NCI-H82 treated with DMSO at 0.1 percent for 48 hours (cell line): ENCODE data around the gene TAS2R19.
"Not testable (repeated sequence)": the region's sequence is repeated elsewhere in the genome, so short reads cannot be mapped to it uniquely, and the experiment has no call there.

Experiments
- DNase-seq: peaks from one replicate; lab custom pipeline; 2025; ENCODE audit not compliant: unreplicated experiment; lab: John Stamatoyannopoulos, UW

TAS2R19 gene

GRCh38 chr12:11022520-11022919, at the start of gene TAS2R19:
Gene TAS2R19, minus strand, starts transcription at chr12:11022620. Its CDS starts 49 bp downstream, at chr12:11022571.
- no peak for DNase-seq

GRCh38 chr12:11071414-11071813, 49.0 kb upstream of the TAS2R19 start:
- no peak for DNase-seq

- no peak for DNase-seq
These were observed 48.6 kb upstream of the TAS2R19 start for GRCh38 chr12:11070999-11071398.

- no peak for DNase-seq
These were observed 47.5 kb upstream of the TAS2R19 start for GRCh38 chr12:11069854-11070365.

- no peak for DNase-seq
These were observed 45.1 kb upstream of the TAS2R19 start for GRCh38 chr12:11067514-11067913.

- not testable (repeated sequence) for DNase-seq
These were observed 39.8 kb upstream of the TAS2R19 start, which contains the start of gene TAS2R46 for GRCh38 chr12:11062194-11062593. Gene TAS2R46, minus strand, starts transcription at chr12:11062294. Its CDS starts 0 bp downstream, at chr12:11062294.

- DNase-seq = no peak
These were observed 37.4 kb upstream of the TAS2R19 start for GRCh38 chr12:11059784-11060183.

GRCh38 chr12:11059041-11059440, 36.6 kb upstream of the TAS2R19 start:
- DNase-seq = no peak

GRCh38 chr12:11055306-11055705, 32.9 kb upstream of the TAS2R19 start:
- no peak for DNase-seq

GRCh38 chr12:11049806-11050531, 27.5 kb upstream of the TAS2R19 start:
- not testable (repeated sequence) for DNase-seq

GRCh38 chr12:11041366-11041765, 18.9 kb upstream of the TAS2R19 start:
- not testable (repeated sequence) for DNase-seq

GRCh38 chr12:11040162-11040561, 17.7 kb upstream of the TAS2R19 start:
- DNase-seq = no peak

GRCh38 chr12:11039171-11039570, 16.8 kb upstream of the TAS2R19 start:
- no peak for DNase-seq

GRCh38 chr12:11033959-11034358, 11.5 kb upstream of the TAS2R19 start:
- not testable (repeated sequence) for DNase-seq

- DNase-seq = no peak
These were observed 8.9 kb upstream of the TAS2R19 start, which contains the start of gene TAS2R31 for GRCh38 chr12:11031307-11031706. Gene TAS2R31, minus strand, starts transcription at chr12:11031407. Its CDS starts 72 bp downstream, at chr12:11031335.

- no peak for DNase-seq
These were observed 3.7 kb upstream of the TAS2R19 start for GRCh38 chr12:11026118-11026517.

- no peak for DNase-seq
These were observed 967 bp upstream of the TAS2R19 start for GRCh38 chr12:11023387-11023786.

- DNase-seq = no peak
These were observed 5.5 kb downstream of the TAS2R19 start for GRCh38 chr12:11016937-11017336.

GRCh38 chr12:11015775-11016430, 6.5 kb downstream of the TAS2R19 start:
- no peak for DNase-seq

- DNase-seq = no peak
These were observed 8.2 kb downstream of the TAS2R19 start for GRCh38 chr12:11014234-11014633.

GRCh38 chr12:11007608-11008007, 14.8 kb downstream of the TAS2R19 start:
- DNase-seq = no peak

- no peak for DNase-seq
These were observed 24.2 kb downstream of the TAS2R19 start, which contains the start of gene TAS2R20 for GRCh38 chr12:10998204-10998603. Gene TAS2R20, minus strand, starts transcription at chr12:10998304. Its CDS starts 429 bp downstream, at chr12:10997875.
